Muscle of leg (tissue), 11 donors: Measurements from ENCODE around the gene GNS. TPM values are rescaled to one million over a fixed set of nuclear protein-coding genes. Genes with fewer than 3 reads are reported as not detected.

Source experiments
- DNase-seq: peaks from one replicate; pipeline ENCODE4 v3.0.0; 2013
- H3K27ac ChIP-seq: one replicate; pipeline ENCODE4 v1.5.1; 2013; ENCODE audit warnings: mild to moderate bottlenecking, low read length, control low read depth
- H3K27me3 ChIP-seq: one replicate; pipeline ENCODE4 v1.6.1; 2013; ENCODE audit warnings: low read length; ENCODE audit not compliant: control insufficient read depth, insufficient read depth
- H3K36me3 ChIP-seq: one replicate; pipeline ENCODE4 v1.6.1; 2013; ENCODE audit warnings: low read length; ENCODE audit not compliant: control insufficient read depth, insufficient read depth
- H3K4me1 ChIP-seq: one replicate; pipeline ENCODE4 v1.6.1; 2013; ENCODE audit warnings: low read length; ENCODE audit not compliant: control insufficient read depth, insufficient read depth
- H3K4me3 ChIP-seq: one replicate; pipeline ENCODE4 v1.5.1; 2013; ENCODE audit warnings: low read length, control low read depth
- H3K9me3 ChIP-seq: replicated peaks from 2 replicates; pipeline ENCODE4 v1.6.1; 2013; ENCODE audit warnings: low read depth, low read length; ENCODE audit not compliant: control insufficient read depth
- WGBS: methylation state at CpG from one replicate; pipeline ENCODE4 v1.1.5; 2013; ENCODE audit warnings: missing lambda C conversion rate; ENCODE audit not compliant: insufficient coverage; 5-methylcytosine and 5-hydroxymethylcytosine counted together
- polyA plus RNA-seq, 8 donors: library from polyadenylated mRNA; unstranded; fragments of 120-200 nt; gene quantifications; one replicate each; pipeline versions ENCODE4 v1.2.1 to v1.2.3, GENCODE V29; 2013; ENCODE audit warnings: inconsistent platforms in 1 of 8, low replicate concordance in 1 of 8; ENCODE audit not compliant: insufficient read length in 8 of 8, insufficient read depth in 1 of 8
- total RNA-seq: library from RNA; stranded (reverse); fragments of 120-200 nt; gene quantifications from one replicate; pipeline ENCODE4 v1.2.4, GENCODE V29; 2013

Gene GNS
- total and polyA plus RNA-seq, 9 donors, result 52.3 to 85.0 (median 68.5) TPM

DNA sequence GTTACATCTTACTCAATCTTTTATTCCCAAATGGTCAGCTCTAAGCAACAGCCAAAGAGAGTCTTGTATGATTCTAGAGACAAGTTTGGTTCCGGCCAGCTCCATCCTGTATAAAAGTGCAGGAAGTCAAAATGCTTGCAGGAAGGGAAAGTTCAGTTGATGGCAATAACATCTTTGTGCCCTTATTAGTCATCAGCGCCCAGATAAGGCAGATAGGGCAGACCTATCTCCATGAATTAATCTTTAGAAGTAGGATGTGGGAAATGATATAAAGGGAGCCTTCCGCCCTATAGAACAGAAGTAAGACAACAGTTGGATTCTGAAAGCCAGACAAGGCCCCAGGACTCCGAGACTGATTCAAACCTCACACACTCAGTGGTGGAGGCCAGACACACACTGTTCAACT is 6.4 kb downstream of the GNS start:
- H3K9me3 ChIP-seq, result no peaks in the 10 kb centered on the region
- peaks cover 1% of the 10 kb centered on the region for H3K4me1 ChIP-seq
- peak; percentile 75 for DNase-seq
- no peaks in the 10 kb centered on the region for H3K27me3 ChIP-seq
- WGBS, result 57% methylated on average over 1 of the region's 4 CpGs
- H3K36me3 ChIP-seq, result peaks cover 22% of the 10 kb centered on the region
- no peak overlapping the region for H3K4me3 ChIP-seq
- H3K27ac ChIP-seq, result peak overlapping the region; percentile 71

DNA sequence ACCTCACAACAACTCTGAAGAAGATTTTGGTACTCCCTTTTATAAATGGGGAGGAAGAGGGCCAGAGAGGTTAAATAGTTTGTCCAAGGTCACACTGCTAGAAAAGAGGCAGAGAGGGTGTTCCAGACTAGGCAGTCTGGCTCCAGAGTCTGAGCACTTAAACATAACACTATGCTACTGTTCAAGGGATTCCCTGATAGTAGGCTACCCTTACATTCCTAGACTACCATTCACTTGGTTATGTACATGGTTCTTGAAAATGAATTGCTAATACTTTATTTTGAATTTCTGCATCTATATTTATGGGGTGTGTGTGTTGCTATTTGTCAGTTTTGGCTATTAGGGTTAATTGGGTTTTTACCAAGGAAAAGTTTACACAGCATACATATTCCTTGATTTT is 7.2 kb downstream of the GNS start:
- no peak overlapping the region for H3K27ac ChIP-seq
- DNase-seq, result no peak
- peaks cover 25% of the 10 kb centered on the region for H3K36me3 ChIP-seq
- H3K9me3 ChIP-seq, result no peaks in the 10 kb centered on the region
- H3K27me3 ChIP-seq, result no peaks in the 10 kb centered on the region
- no peaks in the 10 kb centered on the region for H3K4me1 ChIP-seq
- H3K4me3 ChIP-seq, result no peak overlapping the region

DNA sequence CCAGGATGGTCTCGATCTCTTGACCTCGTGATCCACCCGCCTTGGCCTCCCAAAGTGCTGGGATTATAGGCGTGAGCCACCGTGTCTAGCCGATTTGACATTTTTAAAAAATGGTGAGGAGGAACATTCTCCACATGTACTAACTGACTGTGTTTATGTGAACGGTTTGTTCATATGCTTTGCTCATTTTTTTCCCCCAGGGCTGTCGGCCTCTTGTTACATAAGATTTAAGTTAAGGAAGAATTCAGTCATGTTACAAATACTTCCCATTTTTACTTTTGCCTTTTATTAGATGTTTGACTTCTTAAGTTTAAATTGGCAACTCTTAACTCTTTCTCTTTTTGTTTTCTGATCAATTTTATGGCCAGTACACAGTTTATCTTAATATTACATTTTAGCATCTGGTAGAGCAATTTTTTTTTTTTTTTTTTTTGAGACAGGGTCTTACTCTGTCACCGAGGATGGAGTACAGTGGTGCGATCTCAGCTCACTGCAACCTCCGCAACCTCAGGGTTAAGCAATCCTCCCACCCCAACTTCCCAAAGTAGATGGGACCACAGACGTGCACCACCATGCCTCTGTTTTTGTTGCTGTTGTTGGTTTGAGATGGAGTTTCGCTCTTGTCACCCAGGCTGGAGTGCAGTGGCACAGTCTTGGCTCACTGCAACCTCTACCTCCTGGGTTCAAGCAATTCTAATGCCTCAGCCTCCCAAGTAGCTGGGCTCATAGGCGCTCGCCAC is 9.6 kb downstream of the GNS start:
- H3K36me3 ChIP-seq, result peaks cover 40% of the 10 kb centered on the region
- no peak overlapping the region for H3K27ac ChIP-seq
- H3K4me3 ChIP-seq, result no peak overlapping the region
- H3K4me1 ChIP-seq, result no peaks in the 10 kb centered on the region
- H3K9me3 ChIP-seq, result no peaks in the 10 kb centered on the region
- DNase-seq, result peak; percentile 12
- no CpG with 5 or more reads among the region's 15 CpGs for WGBS
- no peaks in the 10 kb centered on the region for H3K27me3 ChIP-seq

DNA sequence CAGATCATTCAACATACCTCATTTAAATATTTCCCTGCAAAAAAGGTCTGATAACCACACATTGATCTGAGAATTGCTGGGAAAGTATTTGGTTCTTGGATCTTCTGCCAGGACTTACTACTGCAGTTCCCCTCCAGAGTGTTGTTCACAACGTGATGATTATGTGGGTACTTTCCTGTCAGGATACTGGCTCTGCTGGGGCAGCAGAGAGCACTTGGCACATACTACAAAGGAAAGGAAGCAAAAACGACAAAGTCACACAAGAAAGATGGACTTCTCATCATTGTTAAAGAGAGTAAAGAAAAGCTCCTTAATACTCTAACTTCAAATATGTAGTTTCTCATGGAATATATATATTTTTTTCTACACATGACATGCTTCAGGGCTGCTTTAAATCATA is 11.5 kb downstream of the GNS start:
- H3K9me3 ChIP-seq, result no peaks in the 10 kb centered on the region
- H3K4me3 ChIP-seq, result no peak overlapping the region
- no peaks in the 10 kb centered on the region for H3K27me3 ChIP-seq
- no peak overlapping the region for H3K27ac ChIP-seq
- WGBS, result no CpG with 5 or more reads among the region's 2 CpGs
- DNase-seq, result peak; percentile 6
- peaks cover 43% of the 10 kb centered on the region for H3K36me3 ChIP-seq
- no peaks in the 10 kb centered on the region for H3K4me1 ChIP-seq

DNA sequence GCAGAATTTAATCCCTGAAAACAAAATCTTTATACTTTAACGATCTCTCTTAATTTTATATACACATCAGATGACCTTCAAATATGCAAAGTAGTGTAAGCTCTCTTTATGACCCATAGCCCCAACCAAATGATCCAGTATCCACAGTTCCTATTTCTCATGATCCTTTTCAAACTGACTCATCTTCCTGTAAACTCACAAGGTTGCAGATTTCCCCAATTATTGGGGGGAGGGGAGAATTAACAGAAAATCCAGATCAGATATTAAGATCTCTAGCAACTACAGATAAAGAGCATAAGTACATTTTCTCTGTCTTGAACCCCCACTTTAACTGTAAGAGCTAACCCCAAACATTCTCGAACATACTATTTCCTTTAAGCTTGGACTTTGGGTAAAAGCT is 12.5 kb downstream of the GNS start:
- Histone ChIP-seq H3K36me3 (peaks cover 50% of the 10 kb centered on the region), H3K4me3 (no peak overlapping the region), H3K4me1 (no peaks in the 10 kb centered on the region), H3K27me3 (no peaks in the 10 kb centered on the region), H3K27ac (no peak overlapping the region), H3K9me3 (no peaks in the 10 kb centered on the region)
- no peak for DNase-seq
- 100% methylated on average over 1 of the region's 2 CpGs for WGBS

DNA sequence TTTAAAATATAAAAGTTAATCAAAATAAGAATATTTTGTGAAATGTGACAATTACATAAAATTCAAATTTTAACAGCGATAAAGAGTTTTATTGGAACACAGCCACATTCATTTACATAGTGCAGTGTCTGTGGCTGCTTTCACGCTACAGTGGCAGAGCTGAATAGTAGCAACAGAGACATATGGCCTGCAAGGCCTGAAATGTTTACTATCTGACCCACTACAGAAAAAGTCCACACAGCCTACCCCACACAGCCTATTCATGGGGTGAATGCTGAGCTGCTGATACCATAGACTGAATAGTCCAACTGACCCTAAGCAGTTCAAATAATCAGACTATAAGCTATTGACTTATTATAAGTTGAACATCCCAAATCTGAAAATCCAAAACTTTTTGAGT is 13.2 kb downstream of the GNS start:
- H3K9me3 ChIP-seq, result no peaks in the 10 kb centered on the region
- WGBS, result 100% methylated on average over 1 of the region's 2 CpGs
- no peak for DNase-seq
- peaks cover 56% of the 10 kb centered on the region for H3K36me3 ChIP-seq
- H3K4me1 ChIP-seq, result no peaks in the 10 kb centered on the region
- H3K27me3 ChIP-seq, result no peaks in the 10 kb centered on the region
- no peak overlapping the region for H3K27ac ChIP-seq
- no peak overlapping the region for H3K4me3 ChIP-seq

DNA sequence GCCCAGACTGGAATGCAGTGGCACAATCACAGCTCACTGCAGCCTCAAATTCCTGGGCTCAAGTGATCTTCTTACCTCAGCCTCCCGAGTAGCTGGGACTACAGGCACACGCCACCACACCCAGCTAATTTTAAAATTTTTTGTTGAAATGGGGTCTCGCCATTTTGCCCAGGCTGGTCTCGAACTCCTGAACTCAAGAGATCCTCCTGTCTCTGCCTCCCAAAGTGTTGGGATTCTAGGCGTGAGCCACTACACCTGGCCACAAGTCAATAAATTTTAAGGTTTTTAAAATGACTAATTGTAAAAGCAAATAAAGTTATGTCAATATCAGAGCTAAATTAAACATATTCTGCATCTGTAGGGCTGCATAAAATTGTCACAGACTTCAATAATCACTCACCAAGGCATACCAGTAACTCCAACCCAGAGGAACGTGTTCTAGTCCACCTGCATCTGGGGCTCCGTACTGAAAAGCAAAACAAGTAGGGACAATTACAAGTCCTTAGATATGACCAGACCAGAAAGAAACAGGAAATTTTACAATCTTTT is 13.9 kb downstream of the GNS start:
- no peak overlapping the region for H3K27ac ChIP-seq
- DNase-seq, result no peak
- no peaks in the 10 kb centered on the region for H3K27me3 ChIP-seq
- no peak overlapping the region for H3K4me3 ChIP-seq
- H3K9me3 ChIP-seq, result no peaks in the 10 kb centered on the region
- 100% methylated on average over 1 of the region's 7 CpGs for WGBS
- peaks cover 54% of the 10 kb centered on the region for H3K36me3 ChIP-seq
- H3K4me1 ChIP-seq, result no peaks in the 10 kb centered on the region

DNA sequence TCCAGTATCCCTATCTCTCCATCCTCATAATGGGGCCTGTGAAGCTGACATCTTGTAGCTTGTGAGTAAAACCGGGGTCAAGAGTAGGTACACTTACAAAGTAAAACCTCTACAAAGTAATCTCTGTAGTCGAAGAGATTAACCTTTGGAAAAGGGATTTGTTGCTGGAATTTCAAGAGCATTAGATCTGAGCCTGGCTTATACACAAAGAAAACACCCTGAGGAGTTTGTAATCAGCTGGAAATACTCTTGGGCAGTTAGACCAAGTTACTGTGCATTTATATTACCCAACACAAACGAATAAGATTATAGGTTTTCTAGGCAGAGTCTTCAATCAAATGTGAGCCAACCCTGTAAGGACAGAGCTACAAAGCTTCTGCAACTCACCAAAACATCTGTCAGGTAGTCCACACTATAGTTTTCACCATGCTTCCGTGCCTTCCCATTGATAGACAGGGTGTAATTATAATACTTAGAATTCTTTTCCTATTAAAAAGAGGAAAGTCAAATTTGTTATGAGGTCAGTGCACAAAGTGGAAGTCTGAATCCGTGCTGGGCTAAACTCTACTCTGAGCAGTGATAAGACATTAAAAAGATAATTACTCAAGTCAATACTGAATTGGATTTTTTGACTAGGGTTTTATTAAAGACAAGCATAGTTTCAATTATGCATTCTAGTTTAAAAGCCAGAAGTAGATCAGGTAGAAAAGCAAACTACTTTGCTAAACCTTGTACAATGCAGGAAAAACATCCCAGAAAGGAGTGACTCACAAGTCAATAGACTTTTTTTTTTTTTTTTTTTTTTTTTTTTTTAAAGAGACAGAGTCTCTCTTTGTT is 14.6 kb downstream of the GNS start:
- H3K9me3 ChIP-seq, result no peaks in the 10 kb centered on the region
- H3K27ac ChIP-seq, result no peak overlapping the region
- no peak overlapping the region for H3K4me3 ChIP-seq
- WGBS, result 80% methylated on average over 1 of the region's 5 CpGs
- H3K27me3 ChIP-seq, result no peaks in the 10 kb centered on the region
- H3K4me1 ChIP-seq, result no peaks in the 10 kb centered on the region
- H3K36me3 ChIP-seq, result peaks cover 51% of the 10 kb centered on the region
- no peak for DNase-seq

DNA sequence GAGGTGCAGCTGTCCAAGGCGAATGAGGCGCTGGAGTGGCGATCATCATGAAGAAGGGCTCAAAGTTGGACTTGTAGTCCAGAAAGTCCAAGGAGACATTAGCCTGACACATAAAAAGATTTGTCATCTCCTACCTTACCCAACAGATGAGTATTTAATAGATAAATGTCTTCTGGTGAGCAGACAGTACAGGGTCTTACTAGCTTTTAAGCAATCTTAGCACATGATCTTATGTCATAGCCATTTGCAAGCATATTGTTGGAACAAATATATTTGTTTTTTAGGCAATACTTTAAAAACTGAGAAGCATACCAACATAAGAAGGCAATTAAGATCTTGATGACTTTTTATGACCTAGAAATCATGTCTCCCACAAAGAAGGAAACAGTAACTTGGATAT is 16.0 kb downstream of the GNS start:
- DNase-seq, result no peak

DNA sequence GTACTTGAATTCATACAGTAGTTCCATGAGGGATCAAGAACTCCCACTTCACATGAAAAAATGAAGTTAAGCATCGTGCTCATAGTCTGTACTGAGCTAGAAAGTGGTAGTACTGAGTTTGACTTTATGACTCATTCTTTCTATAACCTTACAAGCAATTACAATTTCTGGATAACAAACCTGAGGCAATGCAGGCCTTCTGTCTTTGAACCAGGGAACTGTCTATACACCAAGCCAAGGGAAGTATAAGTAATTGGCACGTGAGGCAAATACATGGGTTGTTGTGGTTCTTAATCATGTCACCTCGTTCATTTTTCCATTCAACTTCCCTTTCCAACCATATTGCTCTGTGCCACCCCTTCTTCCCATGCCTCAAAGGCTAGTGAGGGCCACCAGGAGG is 16.8 kb downstream of the GNS start:
- peaks cover 65% of the 10 kb centered on the region for H3K36me3 ChIP-seq
- WGBS, result no CpG with 5 or more reads among the region's 3 CpGs
- no peaks in the 10 kb centered on the region for H3K9me3 ChIP-seq
- no peak overlapping the region for H3K4me3 ChIP-seq
- no peak for DNase-seq
- H3K27me3 ChIP-seq, result no peaks in the 10 kb centered on the region
- H3K27ac ChIP-seq, result no peak overlapping the region
- no peaks in the 10 kb centered on the region for H3K4me1 ChIP-seq

More for the DNA sequence above, 16.0 kb downstream of the GNS start:
- H3K27ac ChIP-seq, result no peak overlapping the region
- 100% methylated on average over 3 of the region's 3 CpGs for WGBS
- H3K4me3 ChIP-seq, result no peak overlapping the region
- H3K27me3 ChIP-seq, result no peaks in the 10 kb centered on the region
- H3K9me3 ChIP-seq, result no peaks in the 10 kb centered on the region
- H3K36me3 ChIP-seq, result peaks cover 63% of the 10 kb centered on the region
- H3K4me1 ChIP-seq, result no peaks in the 10 kb centered on the region
